GM19023 (cell line): ENCODE results near the gene TTC39C.
"Not testable (repeated sequence)": the region's sequence is repeated elsewhere in the genome, so short reads cannot be mapped to it uniquely, and the experiment has no call there.

ENCODE experiments used
- ATAC-seq: cut with Tn5 transposase; IDR thresholded peaks from one replicate; pipeline ENCODE4 v1.9.1; 2021; ENCODE audit warnings: mild to moderate bottlenecking, moderate library complexity; ENCODE audit not compliant: unreplicated experiment

Gene TTC39C

DNA sequence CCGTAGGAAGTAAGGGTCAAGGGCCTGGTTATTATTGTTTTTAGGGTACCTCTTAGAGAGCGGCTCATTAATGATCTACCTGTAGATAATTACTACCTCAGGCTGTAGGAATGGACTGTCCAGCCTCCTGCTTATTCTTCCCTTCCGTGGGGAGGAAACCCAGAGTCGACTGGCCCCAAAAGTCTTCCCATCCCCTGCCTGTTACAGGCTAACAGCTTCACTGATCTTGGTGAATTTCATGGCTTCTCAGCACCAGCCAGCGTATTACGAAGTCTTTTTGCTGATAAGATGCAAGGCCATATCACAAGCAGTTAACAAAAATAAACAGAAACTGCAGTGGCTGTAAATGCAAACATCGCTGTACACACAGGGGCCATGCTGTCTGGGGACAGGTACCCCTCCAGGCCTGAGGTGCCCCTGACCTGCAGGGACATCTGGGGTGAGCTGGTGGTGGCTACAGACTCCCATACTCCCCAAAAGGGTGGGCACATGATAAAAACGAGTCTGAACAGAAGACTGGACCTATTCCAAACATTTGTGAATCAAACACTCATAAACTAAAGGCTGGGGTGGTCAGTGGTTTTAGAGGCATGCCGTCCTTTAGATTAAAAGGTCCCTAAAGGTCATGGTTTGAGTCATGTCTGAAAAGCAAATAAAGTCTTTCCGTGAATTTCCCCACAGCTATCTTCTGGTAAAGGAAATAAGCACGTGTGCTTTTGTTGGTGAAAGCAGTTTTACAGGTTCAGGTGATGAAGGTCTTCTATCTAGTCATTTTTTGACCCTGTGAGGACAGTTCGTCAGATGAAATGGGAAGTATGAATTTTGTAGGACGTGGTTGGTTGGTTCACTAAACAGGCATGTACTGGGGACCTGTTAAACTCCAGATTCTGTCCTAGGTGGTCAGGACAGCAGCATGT is 36.7 kb downstream of the TTC39C start:
- ATAC-seq = peak; percentile 52

DNA sequence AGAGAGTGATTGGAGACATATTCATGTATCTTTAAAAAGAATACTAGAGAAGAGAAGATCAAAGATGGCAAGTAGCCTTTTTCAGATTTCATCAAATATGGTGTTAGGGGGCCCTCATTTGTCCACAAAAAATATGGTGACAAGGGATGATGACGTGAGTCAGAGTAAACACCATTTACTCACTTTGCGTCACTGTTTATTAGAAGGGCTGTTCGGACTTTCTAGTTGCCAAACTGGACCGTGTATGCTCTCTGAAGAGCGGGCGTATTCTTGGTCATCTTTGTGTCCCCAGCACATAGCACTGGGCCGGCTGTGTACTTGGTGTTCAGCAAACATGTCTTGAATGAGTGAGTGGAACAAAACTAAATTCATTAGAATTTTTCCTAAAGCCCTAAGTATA is 37.5 kb downstream of the TTC39C start:
- no peak for ATAC-seq

- no peak for ATAC-seq
These were observed 38.7 kb downstream of the TTC39C start for GRCh38 chr18:24053211-24053610.

GRCh38 chr18:24054130-24054529 is 39.6 kb downstream of the TTC39C start:
- no peak for ATAC-seq

DNA sequence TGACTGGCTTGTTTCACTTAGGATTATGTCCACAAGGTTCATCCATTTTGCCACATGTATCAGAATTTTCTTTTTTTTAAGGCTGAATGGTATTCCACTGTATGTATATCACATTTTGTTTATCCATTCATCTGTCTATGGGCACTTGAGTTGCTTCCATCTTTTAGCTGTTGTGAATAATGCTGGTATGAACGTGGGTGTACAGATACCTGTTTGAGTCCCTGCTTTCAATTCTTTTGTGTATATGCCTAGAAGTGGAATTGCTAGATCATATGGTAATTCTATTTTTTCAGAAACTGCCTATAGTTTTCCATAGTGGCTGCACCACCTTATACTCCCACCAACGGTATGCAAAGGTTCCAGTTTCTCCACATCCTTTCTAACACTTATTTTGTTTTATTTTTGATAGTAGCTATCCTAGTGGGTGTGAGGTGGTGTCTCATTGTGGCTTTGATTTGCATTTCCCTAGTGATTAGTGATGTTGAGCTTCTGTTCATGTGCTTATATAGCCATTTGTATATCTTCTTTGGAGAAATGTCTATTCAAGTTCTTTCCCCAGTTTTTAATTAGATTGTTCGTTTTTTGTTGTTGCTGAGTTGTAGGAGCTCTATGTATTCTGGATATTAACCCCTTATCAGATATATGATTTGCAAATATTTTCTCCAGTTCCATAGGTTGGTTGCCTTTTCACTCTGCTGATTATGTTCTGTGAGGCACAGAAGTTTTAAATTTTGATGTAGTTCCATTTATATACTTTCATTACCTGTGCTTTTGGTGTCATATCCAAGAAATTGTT is 40.7 kb downstream of the TTC39C start:
- ATAC-seq = no peak

DNA sequence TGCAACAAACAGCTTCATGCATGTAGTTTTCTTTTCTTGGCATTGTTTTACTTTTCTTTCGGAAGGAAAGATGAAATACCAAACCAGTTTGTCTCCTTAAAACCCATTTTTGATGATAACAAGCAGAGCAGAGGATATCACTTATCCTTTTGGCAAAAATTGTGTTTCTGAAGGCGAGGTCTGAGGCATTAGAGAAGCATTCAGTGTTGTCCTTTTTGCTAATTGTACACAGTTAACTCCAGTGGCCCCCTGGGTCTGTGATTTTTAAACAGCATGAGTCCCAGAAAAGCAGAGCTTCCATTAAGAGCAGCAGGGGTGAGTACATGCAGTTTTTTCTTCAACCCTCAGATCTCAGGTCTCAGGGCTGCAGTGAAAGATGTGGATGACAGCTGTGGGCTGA is 41.3 kb downstream of the TTC39C start:
- no peak for ATAC-seq

- no peak for ATAC-seq
These were observed 42.0 kb downstream of the TTC39C start for GRCh38 chr18:24056506-24056905.

DNA sequence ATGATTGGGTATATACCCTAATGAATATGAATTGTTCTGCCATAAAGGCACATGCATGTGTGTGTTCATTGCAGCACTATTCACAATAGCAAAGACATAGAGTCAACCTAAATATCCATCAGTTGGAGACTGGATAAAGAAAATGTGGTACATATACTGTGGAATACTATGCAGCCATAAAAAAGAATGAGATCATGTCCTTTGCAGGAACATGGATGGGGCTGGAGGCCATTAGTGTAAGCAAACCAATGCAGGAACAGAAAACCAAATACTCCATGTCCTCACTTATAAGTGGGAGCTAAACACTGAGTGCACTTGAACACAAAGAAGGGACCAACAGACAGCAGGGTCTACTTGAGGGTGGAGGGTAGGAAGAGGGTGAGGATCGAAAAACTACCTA is 43.2 kb downstream of the TTC39C start:
- no peak for ATAC-seq

DNA sequence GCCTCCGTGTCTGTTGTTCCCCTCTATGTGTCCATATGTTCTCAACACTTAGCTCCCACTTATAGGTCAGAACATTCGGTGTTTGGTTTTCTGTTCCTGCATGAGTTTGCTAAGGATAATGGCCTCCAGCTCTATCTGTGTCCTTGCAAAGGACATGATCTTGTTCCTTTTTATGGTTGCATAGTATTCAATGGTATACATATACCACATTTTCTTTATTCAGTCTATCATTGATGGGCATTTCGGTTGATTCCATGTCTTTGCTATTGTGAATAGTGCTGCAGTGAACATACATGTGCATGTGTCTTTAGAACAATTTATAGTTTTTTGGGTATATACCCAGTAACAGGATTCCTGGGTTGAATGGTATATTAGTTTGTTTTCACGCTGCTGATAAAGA is 44.8 kb downstream of the TTC39C start:
- ATAC-seq = not testable (repeated sequence)

- ATAC-seq = no peak
These were observed 46.1 kb downstream of the TTC39C start for GRCh38 chr18:24060644-24061043.

DNA sequence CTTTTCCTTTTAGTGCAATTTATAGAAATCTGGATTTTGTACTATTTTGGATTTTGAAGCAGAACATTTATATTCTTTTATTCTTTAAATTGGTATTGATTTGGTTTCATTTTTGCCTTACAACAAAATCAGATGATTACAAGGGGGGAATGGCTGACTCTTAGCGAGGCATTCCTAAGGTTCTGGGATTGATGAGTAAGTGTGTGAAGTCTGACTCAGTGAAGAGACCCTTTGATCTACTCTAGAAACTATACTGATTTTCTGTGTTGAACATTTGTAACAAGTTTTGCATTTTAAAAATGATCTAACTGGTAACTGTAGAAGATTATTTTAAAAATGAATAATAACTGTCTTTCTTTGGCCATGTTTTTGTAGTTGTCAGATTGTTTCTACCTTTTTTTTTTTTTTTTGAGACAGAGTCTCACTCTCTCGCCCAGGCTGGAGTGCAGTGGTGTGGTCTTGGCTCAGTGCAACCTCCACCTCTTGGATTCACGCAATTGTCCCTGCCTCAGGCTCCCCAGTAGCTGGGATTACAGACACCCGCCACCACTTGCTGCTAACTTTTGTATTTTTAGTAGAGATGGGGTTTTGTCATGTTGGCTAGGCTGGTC is 48.7 kb downstream of the TTC39C start:
- no peak for ATAC-seq

GRCh38 chr18:24064391-24065100 is 50.0 kb downstream of the TTC39C start:
- ATAC-seq = no peak

GRCh38 chr18:24065906-24066305 is 51.4 kb downstream of the TTC39C start:
- no peak for ATAC-seq

GRCh38 chr18:24068945-24069693 is 54.6 kb downstream of the TTC39C start:
- ATAC-seq = no peak

GRCh38 chr18:24071029-24071428 is 56.5 kb downstream of the TTC39C start:
- no peak for ATAC-seq

GRCh38 chr18:24071779-24072178 is 57.2 kb downstream of the TTC39C start:
- ATAC-seq = no peak

- ATAC-seq = no peak
These were observed 58.2 kb downstream of the TTC39C start for GRCh38 chr18:24072743-24073142.

- ATAC-seq = no peak
These were observed 59.2 kb downstream of the TTC39C start for GRCh38 chr18:24073791-24074190.

DNA sequence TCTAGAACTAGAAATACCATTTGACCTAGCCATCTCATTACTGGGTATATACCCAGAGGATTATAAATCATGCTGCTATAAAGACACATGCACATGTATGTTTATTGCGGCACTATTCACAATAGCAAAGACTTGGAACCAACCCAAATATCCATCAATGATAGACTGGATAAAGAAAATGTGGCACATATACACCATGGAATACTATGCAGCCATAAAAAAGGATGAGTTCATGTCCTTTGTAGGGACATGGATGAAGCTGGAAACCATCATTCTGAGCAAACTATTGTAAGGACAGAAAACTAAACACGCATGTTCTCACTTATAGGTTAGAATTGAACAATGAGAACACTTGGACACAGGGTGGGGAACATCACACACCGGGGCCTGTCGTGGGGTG is 60.2 kb downstream of the TTC39C start:
- ATAC-seq = not testable (repeated sequence)
